HG03520 (cell line): ENCODE data around the gene REEP6.
"Not testable (repeated sequence)": the region's sequence is repeated elsewhere in the genome, so short reads cannot be mapped to it uniquely, and the experiment has no call there.

Experiments
- ATAC-seq: cut with Tn5 transposase; IDR thresholded peaks from one replicate; pipeline ENCODE4 v1.9.1; 2021; ENCODE audit warnings: mild to moderate bottlenecking, moderate library complexity; ENCODE audit not compliant: unreplicated experiment

The REEP6 gene

GRCh38 chr19:1522061-1522460 is 31.1 kb downstream of the REEP6 start:
- ATAC-seq: no peak

- no peak for ATAC-seq
Observed at GRCh38 chr19:1522838-1523237, 31.9 kb downstream of the REEP6 start.

- ATAC-seq: no peak
Observed at GRCh38 chr19:1523412-1524286, 32.7 kb downstream of the REEP6 start, which contains the start of gene PLK5. Gene PLK5 (plus strand): TSS chr19:1524077. CDS start chr19:1526997, 2,920 bp downstream.

- no peak for ATAC-seq
Observed at GRCh38 chr19:1524287-1524971, 33.4 kb downstream of the REEP6 start.

- ATAC-seq: no peak
Observed at GRCh38 chr19:1524972-1525325, 34.0 kb downstream of the REEP6 start.

GRCh38 chr19:1525343-1525742 is 34.4 kb downstream of the REEP6 start:
- no peak for ATAC-seq

GRCh38 chr19:1526066-1526778 is 35.2 kb downstream of the REEP6 start:
- ATAC-seq: no peak

- no peak for ATAC-seq
Observed at GRCh38 chr19:1526979-1527649, 36.1 kb downstream of the REEP6 start.

- ATAC-seq: no peak
Observed at GRCh38 chr19:1527650-1528309, 36.8 kb downstream of the REEP6 start.

GRCh38 chr19:1528596-1529429 is 37.8 kb downstream of the REEP6 start:
- no peak for ATAC-seq

GRCh38 chr19:1529430-1529816 is 38.4 kb downstream of the REEP6 start:
- no peak for ATAC-seq

- not testable (repeated sequence) for ATAC-seq
Observed at GRCh38 chr19:1530856-1531255, 39.9 kb downstream of the REEP6 start.

- no peak for ATAC-seq
Observed at GRCh38 chr19:1531587-1531986, 40.6 kb downstream of the REEP6 start.

GRCh38 chr19:1532003-1532402 is 41.0 kb downstream of the REEP6 start:
- no peak for ATAC-seq

- no peak for ATAC-seq
Observed at GRCh38 chr19:1533510-1534150, 42.6 kb downstream of the REEP6 start.

GRCh38 chr19:1534972-1535371 is 44.0 kb downstream of the REEP6 start:
- ATAC-seq: no peak

GRCh38 chr19:1535699-1536098 is 44.7 kb downstream of the REEP6 start:
- not testable (repeated sequence) for ATAC-seq

GRCh38 chr19:1538978-1539377 is 48.0 kb downstream of the REEP6 start:
- ATAC-seq: no peak

GRCh38 chr19:1539749-1540148 is 48.8 kb downstream of the REEP6 start:
- not testable (repeated sequence) for ATAC-seq
